Measurements from ENCODE around the gene LRRC56.

LRRC56 gene

DNA sequence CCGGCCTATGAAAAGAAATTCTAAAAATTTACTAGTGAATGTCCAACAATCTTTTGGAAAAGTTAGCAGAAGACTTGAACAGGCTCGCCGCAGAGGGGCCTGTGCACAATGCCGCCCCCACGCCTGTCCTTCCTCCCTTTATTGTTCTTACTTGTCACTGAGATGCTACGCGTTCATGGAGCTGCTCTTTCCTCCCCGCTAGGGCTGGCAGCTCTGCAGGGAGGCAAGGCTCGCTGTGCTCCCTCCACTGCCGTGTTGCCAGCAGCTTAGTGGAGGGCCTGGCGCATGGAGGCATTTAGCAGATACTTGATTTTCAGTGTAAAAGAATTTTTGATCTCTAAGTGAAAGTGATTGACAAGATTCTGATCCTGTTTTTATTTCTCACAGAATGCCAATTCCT is 53.7 kb downstream of the LRRC56 start:
- H3K9me3 ChIP-seq = no peaks in the 10 kb centered on the region
- TF ChIP-seq, protein P1, sequence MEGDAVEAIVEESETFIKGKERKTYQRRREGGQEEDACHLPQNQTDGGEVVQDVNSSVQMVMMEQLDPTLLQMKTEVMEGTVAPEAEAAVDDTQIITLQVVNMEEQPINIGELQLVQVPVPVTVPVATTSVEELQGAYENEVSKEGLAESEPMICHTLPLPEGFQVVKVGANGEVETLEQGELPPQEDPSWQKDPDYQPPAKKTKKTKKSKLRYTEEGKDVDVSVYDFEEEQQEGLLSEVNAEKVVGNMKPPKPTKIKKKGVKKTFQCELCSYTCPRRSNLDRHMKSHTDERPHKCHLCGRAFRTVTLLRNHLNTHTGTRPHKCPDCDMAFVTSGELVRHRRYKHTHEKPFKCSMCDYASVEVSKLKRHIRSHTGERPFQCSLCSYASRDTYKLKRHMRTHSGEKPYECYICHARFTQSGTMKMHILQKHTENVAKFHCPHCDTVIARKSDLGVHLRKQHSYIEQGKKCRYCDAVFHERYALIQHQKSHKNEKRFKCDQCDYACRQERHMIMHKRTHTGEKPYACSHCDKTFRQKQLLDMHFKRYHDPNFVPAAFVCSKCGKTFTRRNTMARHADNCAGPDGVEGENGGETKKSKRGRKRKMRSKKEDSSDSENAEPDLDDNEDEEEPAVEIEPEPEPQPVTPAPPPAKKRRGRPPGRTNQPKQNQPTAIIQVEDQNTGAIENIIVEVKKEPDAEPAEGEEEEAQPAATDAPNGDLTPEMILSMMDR (IDR thresholded peaks at IDR 0.05; ENCODE audit: low read depth, low read length) = no peak
- DNase-seq = no peak
- no peaks in the 10 kb centered on the region for H3K4me1 ChIP-seq
- no peak overlapping the region for H3K4me3 ChIP-seq (ENCODE audit: low read depth, low read length)
- H3K27me3 ChIP-seq = no peaks in the 10 kb centered on the region
- peaks cover 8% of the 10 kb centered on the region for H3K36me3 ChIP-seq

DNA sequence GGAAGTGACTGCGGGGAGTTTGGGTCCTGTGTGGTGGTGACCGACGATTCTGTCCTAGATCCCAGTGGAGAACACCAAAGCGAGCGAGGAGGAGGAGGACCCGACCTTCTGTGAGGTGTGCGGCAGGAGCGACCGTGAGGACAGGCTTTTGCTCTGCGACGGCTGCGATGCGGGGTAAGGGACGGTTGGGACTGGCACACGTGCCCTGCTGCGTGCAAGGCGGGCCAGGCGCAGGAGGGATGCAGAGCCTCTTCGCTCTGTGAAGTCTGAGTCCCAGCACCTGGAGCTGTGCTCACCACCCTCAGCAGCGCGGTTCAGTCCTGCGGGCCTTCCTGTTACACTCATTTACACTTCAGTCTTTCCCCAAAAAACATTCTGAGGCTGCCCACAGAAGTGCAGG is 55.2 kb downstream of the LRRC56 start:
- Histone ChIP-seq H3K27me3 (no peaks in the 10 kb centered on the region), H3K36me3 (peaks cover 8% of the 10 kb centered on the region), H3K4me1 (no peaks in the 10 kb centered on the region), H3K4me3 (ENCODE audit: low read depth, low read length) (no peak overlapping the region), H3K9me3 (no peaks in the 10 kb centered on the region)
- no peak for DNase-seq
- TF ChIP-seq, protein P1 (IDR thresholded peaks at IDR 0.05; ENCODE audit: low read depth, low read length) = no peak

DNA sequence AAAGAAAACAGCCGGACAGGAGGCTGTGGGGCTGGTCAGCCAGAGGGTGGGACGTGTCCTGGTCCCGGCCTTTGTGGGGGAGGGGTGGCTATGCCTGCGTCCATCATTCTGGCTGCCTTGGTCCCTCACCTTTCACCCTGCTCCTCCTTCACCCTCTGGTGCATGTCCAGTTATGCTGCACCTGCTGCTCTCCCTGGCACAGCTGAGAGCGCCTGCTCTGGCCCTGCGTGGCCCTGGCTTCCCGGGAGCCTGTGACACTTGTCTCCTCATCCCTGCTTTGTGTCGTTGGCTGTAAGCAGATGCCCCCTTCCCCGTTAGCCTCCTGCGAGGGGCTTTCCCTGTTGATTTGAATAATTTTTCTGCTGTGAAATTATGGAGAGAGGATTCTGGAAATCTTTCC is 55.6 kb downstream of the LRRC56 start:
- Histone ChIP-seq H3K27me3 (no peaks in the 10 kb centered on the region), H3K36me3 (peaks cover 8% of the 10 kb centered on the region), H3K4me1 (no peaks in the 10 kb centered on the region), H3K4me3 (ENCODE audit: low read depth, low read length) (no peak overlapping the region), H3K9me3 (no peaks in the 10 kb centered on the region)
- TF ChIP-seq, protein P1 (IDR thresholded peaks at IDR 0.05; ENCODE audit: low read depth, low read length) = no peak
- DNase-seq = no peak

DNA sequence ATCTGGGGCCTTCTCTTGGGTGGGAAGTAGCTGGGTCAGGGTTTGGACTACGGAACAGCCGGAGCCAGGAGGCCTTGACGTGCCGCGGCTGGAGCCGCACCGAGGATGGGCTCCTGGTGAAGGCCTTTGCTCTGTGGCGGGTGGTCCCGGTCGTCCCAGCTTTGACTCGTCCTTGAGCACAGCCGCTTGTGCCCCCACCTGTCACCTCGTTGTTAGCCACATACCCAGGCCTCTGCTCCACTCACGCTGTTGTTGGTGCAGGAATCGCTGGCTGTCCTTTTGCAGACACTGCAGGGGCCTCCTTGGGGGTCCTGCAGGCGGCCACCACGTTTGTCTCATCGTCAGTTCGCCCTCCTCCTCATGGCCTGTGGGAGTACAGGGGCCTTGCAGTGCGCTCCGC is 56.0 kb downstream of the LRRC56 start:
- Histone ChIP-seq H3K9me3 (no peaks in the 10 kb centered on the region), H3K27me3 (no peaks in the 10 kb centered on the region), H3K4me3 (ENCODE audit: low read depth, low read length) (no peak overlapping the region), H3K36me3 (peaks cover 8% of the 10 kb centered on the region), H3K4me1 (no peaks in the 10 kb centered on the region)
- DNase-seq = no peak
- TF ChIP-seq, protein P1 (IDR thresholded peaks at IDR 0.05; ENCODE audit: low read depth, low read length) = no peak

DNA sequence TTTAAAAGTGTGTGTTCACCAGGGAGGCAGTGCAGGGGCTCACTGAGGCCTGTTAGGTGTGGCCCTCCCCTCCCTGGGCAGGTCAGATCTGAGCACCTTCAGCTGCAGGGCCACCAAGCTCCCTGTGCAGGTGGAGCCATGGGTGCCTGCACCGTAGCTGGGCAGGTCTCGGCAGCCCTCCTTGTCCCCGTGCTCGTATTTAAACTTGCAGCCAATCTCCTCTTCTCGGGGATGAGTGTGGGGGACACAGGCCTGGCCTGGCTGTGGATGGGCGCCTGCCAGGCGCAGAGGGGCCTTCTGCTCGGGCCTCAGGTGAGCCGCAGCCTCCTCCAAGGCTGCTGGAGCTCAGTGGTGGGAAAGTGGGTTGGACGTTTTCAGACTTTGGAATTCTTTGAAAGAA is 58.1 kb downstream of the LRRC56 start:
- Histone ChIP-seq H3K9me3 (no peaks in the 10 kb centered on the region), H3K4me3 (ENCODE audit: low read depth, low read length) (no peak overlapping the region), H3K4me1 (no peaks in the 10 kb centered on the region), H3K27me3 (no peaks in the 10 kb centered on the region), H3K36me3 (peaks cover 8% of the 10 kb centered on the region)
- no peak for DNase-seq
- TF ChIP-seq, protein P1 (IDR thresholded peaks at IDR 0.05; ENCODE audit: low read depth, low read length) = no peak

DNA sequence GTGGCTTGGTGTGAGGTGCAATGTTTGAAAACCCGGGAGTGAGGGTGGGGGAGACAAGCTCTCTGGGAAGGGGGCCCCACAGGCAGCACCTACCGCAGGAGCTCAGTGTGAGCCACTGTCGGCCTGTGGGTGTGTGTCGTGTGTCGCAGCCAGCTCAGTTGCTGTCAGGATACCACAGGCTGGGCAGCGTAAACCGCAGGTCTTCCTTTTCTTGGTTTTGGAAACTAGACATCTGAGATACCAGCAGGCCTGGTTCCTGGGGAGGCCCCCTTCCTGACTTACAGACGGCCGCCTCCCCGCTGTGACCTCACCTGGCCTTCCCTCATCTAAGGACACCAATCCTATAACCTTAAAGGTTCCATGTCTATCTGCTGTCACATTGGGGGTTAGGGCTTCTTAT is 59.0 kb downstream of the LRRC56 start:
- Histone ChIP-seq H3K4me1 (no peaks in the 10 kb centered on the region), H3K27me3 (no peaks in the 10 kb centered on the region), H3K9me3 (no peaks in the 10 kb centered on the region), H3K4me3 (ENCODE audit: low read depth, low read length) (no peak overlapping the region), H3K36me3 (peaks cover 11% of the 10 kb centered on the region)
- DNase-seq = no peak
- TF ChIP-seq, protein P1 (IDR thresholded peaks at IDR 0.05; ENCODE audit: low read depth, low read length) = no peak

All from BE2C (cell line).